CD4-positive, alpha-beta memory T cell (primary cell): ENCODE data around the gene GTF2H3. TPM values are rescaled to one million over a fixed set of nuclear protein-coding genes. Genes with fewer than 3 reads are reported as not detected.
"Not testable (repeated sequence)": the region's sequence is repeated elsewhere in the genome, so short reads cannot be mapped to it uniquely, and the experiment has no call there.

Source experiments
- CTCF ChIA-PET: fragments of 350-600 bp; sonication (Branson Sonifier 250); formaldehyde crosslinking; loops from one replicate; lab custom pipeline; 2021; ENCODE audit warnings: inconsistent platforms; ENCODE audit not compliant: partially characterized antibody; lab: Charles Lee
- POLR2A ChIA-PET: fragments of 350-600 bp; sonication (Branson Sonifier 250); formaldehyde crosslinking; loops from one replicate; lab custom pipeline; 2021; ENCODE audit not compliant: partially characterized antibody; lab: Charles Lee
- DNase-seq, 5 donors: peaks; one replicate each; pipeline versions ENCODE4 v3.0.0 to v3.0.0-alpha.2; 2020 to 2022; ENCODE audit warnings: mixed read lengths in 1 of 5
- H3K27ac ChIP-seq: one replicate; pipeline ENCODE4 v1.7.0; 2013; ENCODE audit warnings: low read depth, low read length
- H3K27me3 ChIP-seq: 2 replicates; pipeline ENCODE4 v1.7.0; 2013; ENCODE audit warnings: mild to moderate bottlenecking, low read length, moderate library complexity; ENCODE audit not compliant: insufficient read depth
- H3K36me3 ChIP-seq: 2 replicates; pipeline ENCODE4 v1.7.0; 2013; ENCODE audit warnings: mild to moderate bottlenecking, low read length, moderate library complexity; ENCODE audit not compliant: insufficient read depth
- H3K4me1 ChIP-seq: 2 replicates; pipeline ENCODE4 v1.7.0; 2013; ENCODE audit warnings: mild to moderate bottlenecking, low read length, moderate library complexity; ENCODE audit not compliant: insufficient read depth
- H3K4me3 ChIP-seq, 2 donors: one replicate each; pipeline ENCODE4 v1.7.0; 2013; ENCODE audit warnings: low read length in 2 of 2, mild to moderate bottlenecking in 1 of 2
- H3K9me3 ChIP-seq, 2 donors: one replicate each; pipeline ENCODE4 v1.7.0; 2013; ENCODE audit warnings: low read length in 2 of 2, control low read depth in 1 of 2; ENCODE audit not compliant: control insufficient read depth in 1 of 2
- H3K27ac Mint-ChIP-seq, 7 donors: one replicate each; pipeline ENCODE4 v1.8.0; 2020 to 2021; ENCODE audit warnings: mixed read lengths in 7 of 7, mild to moderate bottlenecking in 6 of 7, inconsistent platforms in 3 of 7, moderate library complexity in 3 of 7
- H3K27me3 Mint-ChIP-seq, 2 donors: one replicate each; pipeline ENCODE4 v1.8.0; 2020 to 2021; ENCODE audit warnings: mixed read lengths in 2 of 2
- H3K36me3 Mint-ChIP-seq, 2 donors: one replicate each; pipeline ENCODE4 v1.8.0; 2020 to 2021; ENCODE audit warnings: mixed read lengths in 2 of 2, inconsistent platforms in 1 of 2, mild to moderate bottlenecking in 1 of 2
- H3K4me1 Mint-ChIP-seq, 4 donors: one replicate each; pipeline ENCODE4 v1.8.0; 2020 to 2021; ENCODE audit warnings: mixed read lengths in 4 of 4, mild to moderate bottlenecking in 1 of 4
- H3K4me3 Mint-ChIP-seq, 8 donors: one replicate each; pipeline ENCODE4 v1.8.0; 2020 to 2021; ENCODE audit warnings: mixed read lengths in 8 of 8, mild to moderate bottlenecking in 7 of 8, moderate library complexity in 6 of 8, inconsistent platforms in 3 of 8
- H3K9me3 Mint-ChIP-seq, 8 donors: one replicate each; pipeline ENCODE4 v1.8.0; 2020 to 2021; ENCODE audit warnings: mixed read lengths in 8 of 8, mild to moderate bottlenecking in 5 of 8, inconsistent platforms in 3 of 8, moderate library complexity in 1 of 8
- intact Hi-C: fragments of 100-400 bp; cut with micrococcal nuclease; formaldehyde crosslinking; loops from one replicate; pipeline ENCODE4 v1.15.1; 2023
- polyA plus RNA-seq, 2 donors: library from polyadenylated mRNA; unstranded; fragments of 300-500 nt; fragmentation: Illumina TruSeq; gene quantifications; one replicate each; pipeline ENCODE4 v1.2.3, GENCODE V29; 2021
- total RNA-seq, 2 experiments: library from RNA; stranded (reverse); gene quantifications; one replicate each; pipeline ENCODE4 v1.2.3, GENCODE V29; 2021

Gene GTF2H3
- total and polyA plus RNA-seq, 4 experiments from 2014 or later = 18.9 to 30.7 (median 25.2) TPM

- POLR2A ChIA-PET = no interaction called here
- intact Hi-C loops = no loop called here
Observed at GRCh38 chr12:123599721-123600120, 33.9 kb upstream of the GTF2H3 start.

GRCh38 chr12:123601602-123602489 lies 31.8 kb upstream of the GTF2H3 start, which contains the start of gene DDX55:
Gene DDX55 (plus strand): TSS chr12:123602099. CDS start chr12:123602149, 50 bp downstream.
- Mint-ChIP-seq H3K9me3 (no peaks in the 10 kb centered on the region), H3K36me3 (peaks cover 9 to 37% of the 10 kb centered on the region in 2 donors), H3K27ac (peak within 1 kb of the TSS; percentile 91 to 96 (median 95)), H3K4me3 (peak within 1 kb of the TSS; percentile 90 to 99 (median 96)), H3K4me1 (peaks cover 18 to 42% (median 29%) of the 10 kb centered on the region in 4 donors), H3K27me3 (no peaks in the 10 kb centered on the region)
- H3K4me3 ChIP-seq = peak within 1 kb of the TSS; percentile 97 to 99
- H3K27me3 ChIP-seq = no peaks in the 10 kb centered on the region
- H3K4me1 ChIP-seq = peaks cover 27% of the 10 kb centered on the region
- intact Hi-C loops = loop anchor here (1.0 kb wide), 4 partner anchors 18 to 628 kb away; partner anchors contain the start of genes EIF2B1, GTF2H3 and TMED2
- ChIA-PET POLR2A (interaction anchor here (0.7 to 2.9 kb wide), 22 partner anchors 9 to 1929 kb away, joined by 3 to 16 read pairs (median 3); partner anchors contain the start of genes DNAH10, EIF2B1, GTF2H3 and KMT5A), CTCF (interaction anchor here (0.7 to 2.9 kb wide), 6 partner anchors 11 to 379 kb away, joined by 3 to 10 read pairs (median 3); partner anchors contain the start of genes MPHOSPH9, MTRFR and SBNO1)
- no peaks in the 10 kb centered on the region for H3K9me3 ChIP-seq
- H3K36me3 ChIP-seq = peaks cover 21% of the 10 kb centered on the region
- H3K27ac ChIP-seq = peak within 1 kb of the TSS; percentile 92
- DNase-seq = peak; percentile 84 to 87 (median 86)

More at GRCh38 chr12:123599721-123600120, 33.9 kb upstream of the GTF2H3 start:
- Mint-ChIP-seq H3K9me3 (no peaks in the 10 kb centered on the region), H3K36me3 (peaks cover 14 to 44% of the 10 kb centered on the region in 2 donors), H3K27ac (peak overlapping the region; percentile 5 to 91 (median 61)), H3K27me3 (no peaks in the 10 kb centered on the region), H3K4me1 (peaks cover 18 to 37% (median 28%) of the 10 kb centered on the region in 4 donors), H3K4me3 (peak overlapping the region in 7 of 8 donors; percentile 26 to 80 (median 58))
- Histone ChIP-seq H3K4me1 (peaks cover 27% of the 10 kb centered on the region), H3K4me3 (no peak overlapping the region), H3K9me3 (no peaks in the 10 kb centered on the region), H3K27me3 (no peaks in the 10 kb centered on the region), H3K36me3 (peaks cover 20% of the 10 kb centered on the region), H3K27ac (no peak overlapping the region)
- CTCF ChIA-PET = no interaction called here
- DNase-seq = no peak

- Histone ChIP-seq H3K27me3 (no peaks in the 10 kb centered on the region), H3K4me3 (peak overlapping the region; percentile 97 to 99), H3K36me3 (peaks cover 22% of the 10 kb centered on the region), H3K27ac (peak overlapping the region; percentile 92), H3K9me3 (no peaks in the 10 kb centered on the region), H3K4me1 (peaks cover 27% of the 10 kb centered on the region)
- Mint-ChIP-seq H3K36me3 (peaks cover 18 to 38% of the 10 kb centered on the region in 2 donors), H3K4me3 (peak overlapping the region; percentile 90 to 99 (median 96)), H3K27me3 (no peaks in the 10 kb centered on the region), H3K27ac (peak overlapping the region; percentile 58 to 96 (median 95)), H3K9me3 (no peaks in the 10 kb centered on the region), H3K4me1 (peaks cover 18 to 46% (median 31%) of the 10 kb centered on the region in 4 donors)
- intact Hi-C loops = loop anchor here (1.0 kb wide), 4 partner anchors 18 to 628 kb away; partner anchors contain the start of genes EIF2B1, GTF2H3 and TMED2
- POLR2A ChIA-PET = interaction anchor here (0.7 to 2.9 kb wide), 20 partner anchors 8 to 1930 kb away, joined by 3 to 16 read pairs (median 4); partner anchors contain the start of genes DNAH10, EIF2B1, GTF2H3 and KMT5A
- CTCF ChIA-PET = interaction anchor here (0.7 to 2.9 kb wide), 7 partner anchors 10 to 380 kb away, joined by 3 to 10 read pairs (median 3); partner anchors contain the start of genes MPHOSPH9, MTRFR and SBNO1
- no peak for DNase-seq
Observed at GRCh38 chr12:123602651-123603195, 30.9 kb upstream of the GTF2H3 start.

GRCh38 chr12:123603495-123603894 lies 30.1 kb upstream of the GTF2H3 start:
- H3K27me3 Mint-ChIP-seq, H3K9me3 ChIP-seq, H3K4me3 ChIP-seq, H3K27me3 ChIP-seq, intact Hi-C loops, H3K27ac ChIP-seq, DNase-seq, H3K9me3 Mint-ChIP-seq: not testable (repeated sequence)
- Histone ChIP-seq H3K36me3 (peaks cover 30% of the 10 kb centered on the region), H3K4me1 (peaks cover 27% of the 10 kb centered on the region)
- CTCF ChIA-PET = interaction anchor here (0.9 to 2.9 kb wide), 3 partner anchors 10 to 239 kb away, joined by 3 to 10 read pairs (median 4); partner anchors contain the start of gene SBNO1
- POLR2A ChIA-PET = interaction anchor here (2.9 kb wide), 1 partner anchor 371 kb away, joined by 16 read pairs; the partner anchor contains the start of genes MPHOSPH9 and MTRFR
- Mint-ChIP-seq H3K4me3 (peak overlapping the region in 4 of 8 donors; percentile 21 to 52 (median 28)), H3K36me3 (peaks cover 26 to 43% of the 10 kb centered on the region in 2 donors), H3K27ac (peak overlapping the region in 4 of 7 donors; percentile 32 to 96 (median 76)), H3K4me1 (peaks cover 18 to 46% (median 31%) of the 10 kb centered on the region in 4 donors)

- Mint-ChIP-seq H3K36me3 (peaks cover 45 to 68% of the 10 kb centered on the region in 2 donors), H3K9me3 (no peaks in the 10 kb centered on the region), H3K4me3 (no peak overlapping the region), H3K4me1 (peaks cover 8 to 27% (median 12%) of the 10 kb centered on the region in 4 donors), H3K27me3 (no peaks in the 10 kb centered on the region), H3K27ac (no peak overlapping the region)
- Histone ChIP-seq H3K4me3 (no peak overlapping the region), H3K9me3 (no peaks in the 10 kb centered on the region), H3K27ac (no peak overlapping the region), H3K27me3 (no peaks in the 10 kb centered on the region), H3K4me1 (peaks cover 13% of the 10 kb centered on the region), H3K36me3 (peaks cover 64% of the 10 kb centered on the region)
- no peak for DNase-seq
- ChIA-PET POLR2A (no interaction called here), CTCF (no interaction called here)
- intact Hi-C loops = no loop called here
Observed at GRCh38 chr12:123607756-123608155, 25.9 kb upstream of the GTF2H3 start.

GRCh38 chr12:123608182-123608581 lies 25.4 kb upstream of the GTF2H3 start:
- ChIA-PET CTCF (no interaction called here), POLR2A (no interaction called here)
- Histone ChIP-seq H3K4me3 (no peak overlapping the region), H3K36me3 (peaks cover 68% of the 10 kb centered on the region), H3K9me3 (no peaks in the 10 kb centered on the region), H3K27ac (no peak overlapping the region), H3K4me1 (peaks cover 9% of the 10 kb centered on the region), H3K27me3 (no peaks in the 10 kb centered on the region)
- Mint-ChIP-seq H3K27me3 (no peaks in the 10 kb centered on the region), H3K36me3 (peaks cover 44 to 66% of the 10 kb centered on the region in 2 donors), H3K9me3 (no peaks in the 10 kb centered on the region), H3K4me1 (peaks cover 4 to 22% (median 8%) of the 10 kb centered on the region in 4 donors), H3K27ac (peak overlapping the region in 2 of 7 donors; percentile 14 to 74), H3K4me3 (no peak overlapping the region)
- intact Hi-C loops = no loop called here
- DNase-seq = no peak
